Keratinocyte (primary cell): ENCODE results near the gene VDAC2. TPM values are rescaled to one million over a fixed set of nuclear protein-coding genes. Genes with fewer than 3 reads are reported as not detected.

Experiments used
- DNase-seq: peaks from one replicate; pipeline ENCODE4 v3.0.0-alpha.2; 2011; ENCODE audit warnings: low read depth, missing footprints, low spot score
- FAIRE-seq: peaks from 2 replicates; lab custom pipeline; 2011; peaks lifted over from hg19 to GRCh38; lab: Jason Lieb, UNC
- H2AFZ ChIP-seq: 2 replicates; pipeline ENCODE4 v1.6.0; 2012; ENCODE audit warnings: low read length, control low read depth, inconsistent platforms; ENCODE audit not compliant: control insufficient read depth
- H3K27ac ChIP-seq: 2 replicates; pipeline ENCODE4 v1.5.1; 2011; ENCODE audit warnings: low read length; ENCODE audit not compliant: control insufficient read depth, insufficient read depth
- H3K27me3 ChIP-seq: 3 replicates; pipeline ENCODE4 v1.6.0; 2011; ENCODE audit warnings: low read length; ENCODE audit not compliant: control insufficient read depth, insufficient read depth; ENCODE audit errors: extremely low read depth
- H3K36me3 ChIP-seq, 2 experiments: 2 replicates in 1 of 2; 3 replicates in 1 of 2; pipeline ENCODE4 v1.5.1; 2011; ENCODE audit warnings: low read length in 2 of 2, mild to moderate bottlenecking in 1 of 2; ENCODE audit not compliant: control insufficient read depth in 2 of 2, insufficient read depth in 2 of 2; ENCODE audit errors: extremely low read depth in 1 of 2
- H3K4me1 ChIP-seq: 3 replicates; pipeline ENCODE4 v1.5.1; 2011; ENCODE audit warnings: low read length; ENCODE audit not compliant: control insufficient read depth, insufficient read depth; ENCODE audit errors: extremely low read depth
- H3K4me2 ChIP-seq: 3 replicates; pipeline ENCODE4 v1.6.0; 2011; ENCODE audit warnings: low read depth, low read length; ENCODE audit not compliant: control insufficient read depth, insufficient read depth; ENCODE audit errors: extremely low read depth
- H3K4me3 ChIP-seq, 3 experiments: fragments of 200-600 bp in 1 of 3; sonication (generic) in 1 of 3; 2 replicates in 2 of 3; 3 replicates in 1 of 3; pipeline ENCODE4 v1.5.1; 2011 to 2016; ENCODE audit warnings: low read length in 3 of 3, mild to moderate bottlenecking in 3 of 3, control low read depth in 2 of 3, inconsistent platforms in 1 of 3, low read depth in 1 of 3, mixed read lengths in 1 of 3, mixed run types in 1 of 3, moderate library complexity in 1 of 3; ENCODE audit not compliant: control insufficient read depth in 2 of 3, insufficient read depth in 2 of 3; ENCODE audit errors: extremely low read depth in 1 of 3
- H3K79me2 ChIP-seq: 2 replicates; pipeline ENCODE4 v1.6.0; 2012; ENCODE audit warnings: low read length; ENCODE audit not compliant: control insufficient read depth, insufficient read depth
- H3K9ac ChIP-seq: 3 replicates; pipeline ENCODE4 v1.6.0; 2011; ENCODE audit warnings: low read length; ENCODE audit not compliant: control insufficient read depth, insufficient read depth; ENCODE audit errors: extremely low read depth
- H3K9me1 ChIP-seq: 3 replicates; pipeline ENCODE4 v1.6.0; 2011; ENCODE audit warnings: low read length; ENCODE audit not compliant: control insufficient read depth, insufficient read depth; ENCODE audit errors: extremely low read depth
- H3K9me3 ChIP-seq: 2 replicates; pipeline ENCODE4 v1.5.1; 2012; ENCODE audit warnings: low read depth, low read length; ENCODE audit not compliant: control insufficient read depth
- H4K20me1 ChIP-seq: 3 replicates; pipeline ENCODE4 v1.6.0; 2011; ENCODE audit warnings: low read length; ENCODE audit not compliant: control insufficient read depth, insufficient read depth; ENCODE audit errors: extremely low read depth
- EZH2 ChIP-seq: IDR thresholded peaks from one replicate; pipeline ENCODE4 v1.6.1; 2012; ENCODE audit warnings: inconsistent platforms, mild to moderate bottlenecking, low read length, moderate library complexity
- dilution Hi-C: fragments of 300-500 bp; cut with MboI; formaldehyde crosslinking; loops from one replicate; pipeline ENCODE4 v1.7.0; 2020; ENCODE audit warnings: low sequenced_read_pairs; ENCODE audit not compliant: extremely low pct_ligation_motif_present
- polyA plus RNA-seq, 5 experiments: library from polyadenylated mRNA; depleted of rRNA in 3 of 5; stranded (reverse) in 3 of 5; stranded (forward) in 1 of 5; unstranded in 1 of 5; fragments of >200 nt; gene quantifications; 1 replicate in 1 of 5; 2 replicates in 3 of 5; 3 replicates in 1 of 5; pipeline versions ENCODE4 v1.2.1 to v1.2.3, GENCODE V29; 2011 to 2012; ENCODE audit warnings: missing spikeins in 2 of 5, low read depth in 1 of 5, low replicate concordance in 1 of 5
- TF ChIP-seq, protein P1 (sequence below), 3 experiments: IDR thresholded peaks in 1 of 3; conservative IDR thresholded peaks in 1 of 3; optimal IDR thresholded peaks in 1 of 3; 2 replicates in 2 of 3; 3 replicates in 1 of 3; pipeline versions ENCODE3 to v1.5.1; 2011; ENCODE audit warnings: low read length in 3 of 3, mild to moderate bottlenecking in 3 of 3, moderate library complexity in 2 of 3, control low read depth in 1 of 3, inconsistent platforms in 1 of 3; ENCODE audit not compliant: insufficient read depth in 2 of 3; ENCODE audit errors: extremely low read depth in 1 of 3

Gene VDAC2
- polyA plus RNA-seq, 1 donor (not counting 4 experiments of a cell fraction or from before 2014, with no cell fraction given): 152 TPM

DNA sequence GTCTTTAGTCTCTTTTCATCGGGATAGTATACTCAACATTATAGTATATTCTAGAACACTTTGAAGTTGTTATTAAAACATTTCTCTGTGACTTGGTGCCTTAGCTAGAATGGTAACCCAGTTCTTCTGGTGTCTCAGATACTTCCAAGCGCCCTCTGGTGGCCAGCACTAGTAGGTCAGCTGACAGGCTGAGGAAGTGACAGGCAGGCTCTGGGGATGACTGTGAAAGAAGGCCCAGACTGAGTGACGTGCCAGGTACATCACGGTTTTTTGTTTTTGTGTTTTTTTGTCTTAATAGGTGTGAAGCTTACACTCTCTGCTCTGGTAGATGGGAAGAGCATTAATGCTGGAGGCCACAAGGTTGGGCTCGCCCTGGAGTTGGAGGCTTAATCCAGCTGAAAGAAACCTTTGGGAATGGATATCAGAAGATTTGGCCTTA, 20.0 kb downstream of the VDAC2 start:
- dilution Hi-C loops: no loop called here
- Histone ChIP-seq H3K9me3 (no peaks in the 10 kb centered on the region), H3K4me2 (no peak overlapping the region), H3K27me3 (no peaks in the 10 kb centered on the region), H3K4me3 (no peak overlapping the region), H4K20me1 (peaks cover 37% of the 10 kb centered on the region), H2AFZ (no peak overlapping the region), H3K4me1 (peaks cover 44% of the 10 kb centered on the region), H3K79me2 (peaks cover 44% of the 10 kb centered on the region), H3K9ac (no peak overlapping the region), H3K9me1 (peaks cover 3% of the 10 kb centered on the region), H3K27ac (no peak overlapping the region), H3K36me3 (peaks cover 20 to 44% of the 10 kb centered on the region in 2 experiments)
- no peak for DNase-seq
- TF ChIP-seq, protein P1, sequence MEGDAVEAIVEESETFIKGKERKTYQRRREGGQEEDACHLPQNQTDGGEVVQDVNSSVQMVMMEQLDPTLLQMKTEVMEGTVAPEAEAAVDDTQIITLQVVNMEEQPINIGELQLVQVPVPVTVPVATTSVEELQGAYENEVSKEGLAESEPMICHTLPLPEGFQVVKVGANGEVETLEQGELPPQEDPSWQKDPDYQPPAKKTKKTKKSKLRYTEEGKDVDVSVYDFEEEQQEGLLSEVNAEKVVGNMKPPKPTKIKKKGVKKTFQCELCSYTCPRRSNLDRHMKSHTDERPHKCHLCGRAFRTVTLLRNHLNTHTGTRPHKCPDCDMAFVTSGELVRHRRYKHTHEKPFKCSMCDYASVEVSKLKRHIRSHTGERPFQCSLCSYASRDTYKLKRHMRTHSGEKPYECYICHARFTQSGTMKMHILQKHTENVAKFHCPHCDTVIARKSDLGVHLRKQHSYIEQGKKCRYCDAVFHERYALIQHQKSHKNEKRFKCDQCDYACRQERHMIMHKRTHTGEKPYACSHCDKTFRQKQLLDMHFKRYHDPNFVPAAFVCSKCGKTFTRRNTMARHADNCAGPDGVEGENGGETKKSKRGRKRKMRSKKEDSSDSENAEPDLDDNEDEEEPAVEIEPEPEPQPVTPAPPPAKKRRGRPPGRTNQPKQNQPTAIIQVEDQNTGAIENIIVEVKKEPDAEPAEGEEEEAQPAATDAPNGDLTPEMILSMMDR (optimal IDR thresholded peaks at IDR 0.05 in 1 of 3, IDR thresholded peaks at IDR 0.05 in 1 of 3, conservative IDR thresholded peaks at IDR 0.05 in 1 of 3; ENCODE audit: extremely low read depth in 1 of 3, insufficient read depth in 2 of 3, low read length in 3 of 3): peak; percentile 76 to 99 (median 89)
- no peak for TF ChIP-seq EZH2
- peak; percentile 76 for FAIRE-seq

DNA sequence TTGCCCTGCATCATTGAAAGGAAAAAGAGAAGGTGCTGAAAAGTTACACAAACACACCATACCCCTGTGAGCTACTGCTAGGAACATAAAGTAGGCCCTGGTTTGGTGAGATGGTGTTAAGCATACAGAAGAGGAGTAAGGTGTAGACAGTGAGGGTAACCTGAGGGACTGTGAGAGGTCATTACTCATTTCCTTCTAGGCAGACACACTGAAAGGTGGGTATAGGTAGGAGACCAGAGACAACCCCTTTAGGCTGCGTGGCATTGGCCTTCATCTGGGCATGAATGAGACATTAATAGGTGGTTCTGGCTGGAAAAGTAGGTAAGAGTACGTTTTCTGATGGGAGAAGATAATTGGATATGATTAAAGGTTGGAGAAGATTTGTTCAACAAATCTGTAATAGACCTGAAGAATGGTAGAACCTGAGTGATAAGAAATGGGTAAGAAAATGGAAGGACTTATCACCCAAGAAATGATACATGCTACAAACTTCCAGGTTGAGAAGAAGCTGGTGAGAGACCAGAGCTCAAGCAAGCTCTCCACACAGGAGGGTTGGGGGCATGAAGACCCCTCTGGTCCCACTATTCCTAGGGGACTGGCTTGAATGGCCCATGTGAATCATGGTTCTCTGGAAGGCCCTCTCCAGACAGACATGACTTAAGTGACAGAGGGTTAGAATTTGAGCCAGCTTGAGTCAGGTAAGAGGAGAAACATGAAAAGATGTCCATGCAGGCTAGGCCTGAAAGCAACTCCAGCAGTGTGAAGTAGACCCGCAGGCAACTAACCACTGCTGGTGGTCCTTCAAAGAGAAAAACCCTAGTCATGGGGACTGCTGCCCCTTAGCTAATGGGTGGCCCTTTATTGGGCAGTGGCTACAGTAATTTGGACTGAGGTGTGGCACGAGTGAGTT, 21.3 kb downstream of the VDAC2 start:
- DNase-seq (no peak), FAIRE-seq (no peak)
- H3K36me3 ChIP-seq: peaks cover 20 to 33% of the 10 kb centered on the region in 2 experiments
- TF ChIP-seq EZH2: no peak
- TF ChIP-seq, protein P1 (optimal IDR thresholded peaks at IDR 0.05 in 1 of 3, IDR thresholded peaks at IDR 0.05 in 1 of 3, conservative IDR thresholded peaks at IDR 0.05 in 1 of 3; ENCODE audit: extremely low read depth in 1 of 3, insufficient read depth in 2 of 3, low read length in 3 of 3): no peak
- H3K9ac ChIP-seq: no peak overlapping the region
- H3K4me2 ChIP-seq: no peak overlapping the region
- dilution Hi-C loops: no loop called here
- no peak overlapping the region for H3K4me3 ChIP-seq
- H2AFZ ChIP-seq: no peak overlapping the region
- H3K9me3 ChIP-seq: no peaks in the 10 kb centered on the region
- peaks cover 31% of the 10 kb centered on the region for H3K79me2 ChIP-seq
- peaks cover 24% of the 10 kb centered on the region for H4K20me1 ChIP-seq
- no peaks in the 10 kb centered on the region for H3K9me1 ChIP-seq
- no peaks in the 10 kb centered on the region for H3K27me3 ChIP-seq
- H3K27ac ChIP-seq: no peak overlapping the region
- peaks cover 35% of the 10 kb centered on the region for H3K4me1 ChIP-seq
